ENCODE measurements around the gene PCCA.

DNA sequence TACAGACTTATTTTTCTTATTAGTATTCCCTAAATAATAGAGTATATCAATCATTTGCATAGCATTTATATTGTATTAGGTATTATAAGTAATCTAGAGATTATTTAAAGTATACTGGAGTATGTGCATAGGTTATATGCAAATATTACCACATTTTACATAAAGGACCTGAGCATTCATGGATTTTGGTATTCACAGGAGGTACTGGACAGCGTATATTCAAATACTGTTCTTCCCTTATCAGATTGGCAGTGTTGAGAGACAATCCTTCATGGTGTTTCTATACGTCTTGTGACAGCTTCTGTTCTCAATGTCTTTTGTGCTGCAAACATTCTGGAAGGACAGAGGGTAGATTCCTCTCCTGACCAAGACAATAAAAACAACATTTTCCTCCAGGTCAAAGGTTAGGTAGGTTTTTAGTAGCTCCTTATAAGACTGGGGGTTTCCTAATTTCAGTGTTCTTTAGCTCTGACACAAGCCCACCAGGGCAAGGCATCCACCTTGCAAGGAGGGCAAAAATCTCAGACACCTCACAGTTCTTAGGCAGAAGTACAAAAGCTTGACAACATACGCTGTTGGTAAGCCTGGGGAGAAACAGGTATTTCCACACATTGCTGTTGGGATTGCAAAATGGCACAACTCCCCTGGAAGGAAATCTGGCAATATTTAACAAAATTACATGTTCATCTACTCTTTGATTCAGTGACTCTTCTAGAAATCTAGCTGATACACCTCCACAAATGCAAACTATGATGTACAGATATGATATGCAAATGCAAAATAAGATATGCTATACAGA is 20.6 kb upstream of the PCCA start:
- TF ChIP-seq POLR2A (IDR thresholded peaks at IDR 0.05) = no peak
- TF ChIP-seq, protein P1, sequence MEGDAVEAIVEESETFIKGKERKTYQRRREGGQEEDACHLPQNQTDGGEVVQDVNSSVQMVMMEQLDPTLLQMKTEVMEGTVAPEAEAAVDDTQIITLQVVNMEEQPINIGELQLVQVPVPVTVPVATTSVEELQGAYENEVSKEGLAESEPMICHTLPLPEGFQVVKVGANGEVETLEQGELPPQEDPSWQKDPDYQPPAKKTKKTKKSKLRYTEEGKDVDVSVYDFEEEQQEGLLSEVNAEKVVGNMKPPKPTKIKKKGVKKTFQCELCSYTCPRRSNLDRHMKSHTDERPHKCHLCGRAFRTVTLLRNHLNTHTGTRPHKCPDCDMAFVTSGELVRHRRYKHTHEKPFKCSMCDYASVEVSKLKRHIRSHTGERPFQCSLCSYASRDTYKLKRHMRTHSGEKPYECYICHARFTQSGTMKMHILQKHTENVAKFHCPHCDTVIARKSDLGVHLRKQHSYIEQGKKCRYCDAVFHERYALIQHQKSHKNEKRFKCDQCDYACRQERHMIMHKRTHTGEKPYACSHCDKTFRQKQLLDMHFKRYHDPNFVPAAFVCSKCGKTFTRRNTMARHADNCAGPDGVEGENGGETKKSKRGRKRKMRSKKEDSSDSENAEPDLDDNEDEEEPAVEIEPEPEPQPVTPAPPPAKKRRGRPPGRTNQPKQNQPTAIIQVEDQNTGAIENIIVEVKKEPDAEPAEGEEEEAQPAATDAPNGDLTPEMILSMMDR (IDR thresholded peaks at IDR 0.05) = no peak

Data from Peyer's patch (tissue), 4 donors.